Chondrocyte (in vitro differentiated cells): Measurements from ENCODE around the gene HAUS6. TPM values are rescaled to one million over a fixed set of nuclear protein-coding genes. Genes with fewer than 3 reads are reported as not detected.
A peak's percentile ranks its signal among the peaks of the same experiment; 100 is the strongest.
"Not testable (repeated sequence)": the region's sequence is repeated elsewhere in the genome, so short reads cannot be mapped to it uniquely, and the experiment has no call there.

Experiments
- DNase-seq: peaks from one replicate; pipeline ENCODE4 v3.0.0; 2021; ENCODE audit warnings: mixed read lengths, low spot score
- H3K27ac Mint-ChIP-seq: one replicate; pipeline ENCODE4 v1.8.0; 2021; ENCODE audit warnings: mild to moderate bottlenecking, moderate library complexity, mixed read lengths; ENCODE audit not compliant: unreplicated experiment
- H3K27me3 Mint-ChIP-seq: 2 replicates; pipeline ENCODE4 v1.8.0; 2021; ENCODE audit warnings: low read depth, mixed read lengths
- H3K36me3 Mint-ChIP-seq: 2 replicates; pipeline ENCODE4 v1.8.0; 2021; ENCODE audit warnings: low read depth, mixed read lengths
- H3K4me1 Mint-ChIP-seq: 2 replicates; pipeline ENCODE4 v1.8.0; 2021; ENCODE audit warnings: low read depth, mild to moderate bottlenecking, mixed read lengths
- H3K4me3 Mint-ChIP-seq: one replicate; pipeline ENCODE4 v1.8.0; 2021; ENCODE audit warnings: mild to moderate bottlenecking, moderate library complexity, mixed read lengths; ENCODE audit not compliant: unreplicated experiment
- H3K9me3 Mint-ChIP-seq: 2 replicates; pipeline ENCODE4 v1.8.0; 2021; ENCODE audit warnings: low read depth, mixed read lengths
- CTCF ChIP-seq: fragments of 200-600 bp; sonication (generic); IDR thresholded peaks from 2 replicates; pipeline ENCODE4 v1.5.0; 2021; ENCODE audit warnings: antibody characterized with exemption, mild to moderate bottlenecking, moderate library complexity
- total RNA-seq: library from RNA; stranded (reverse); gene quantifications from 3 replicates; pipeline ENCODE4 v1.2.1, GENCODE V29; 2021

HAUS6 gene
- total RNA-seq, 1 donor from 2014 or later, result 6.1 TPM

DNA sequence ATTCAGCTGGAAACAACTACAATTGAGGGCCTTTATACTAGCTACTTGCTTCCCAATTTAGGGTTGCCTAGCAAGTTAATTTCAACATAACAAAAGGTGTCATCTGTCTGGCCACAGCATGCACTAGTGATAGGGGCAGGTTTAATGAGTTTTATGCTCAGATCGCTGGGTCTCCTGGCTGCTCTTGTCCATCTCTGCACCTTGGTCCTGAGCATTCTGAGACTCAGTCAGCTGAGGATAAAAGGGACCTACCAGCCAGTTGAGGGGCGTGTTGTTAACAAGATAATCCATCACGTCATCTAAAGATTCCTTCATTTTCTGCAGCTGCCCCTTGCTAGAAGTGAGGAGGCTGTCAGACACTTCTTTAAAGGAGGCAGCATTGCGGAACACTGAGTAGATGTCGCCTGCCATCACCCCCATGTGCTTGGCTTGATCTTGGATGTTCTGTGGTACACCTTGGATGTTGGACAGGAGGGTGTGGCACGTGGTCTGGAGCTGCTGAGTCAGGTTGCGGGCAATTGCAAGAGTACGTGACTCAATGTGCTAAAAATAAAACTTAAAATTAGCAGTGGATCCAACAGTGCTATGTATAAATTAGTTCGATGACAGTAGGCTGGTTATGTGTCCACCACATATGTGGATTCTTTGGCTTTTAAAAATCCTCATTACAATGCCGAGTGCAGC is 13.5 kb upstream of the HAUS6 start:
- Mint-ChIP-seq H3K36me3 (peaks cover 42% of the 10 kb centered on the region), H3K9me3 (no peaks in the 10 kb centered on the region), H3K4me1 (peaks cover 36% of the 10 kb centered on the region), H3K4me3 (no peak overlapping the region), H3K27me3 (no peaks in the 10 kb centered on the region), H3K27ac (peak overlapping the region; percentile 43)
- no peak for TF ChIP-seq CTCF
- DNase-seq, result no peak

- TF ChIP-seq CTCF, result no peak
- Mint-ChIP-seq H3K27ac (no peak overlapping the region), H3K36me3 (peaks cover 34% of the 10 kb centered on the region), H3K9me3 (no peaks in the 10 kb centered on the region), H3K4me1 (peaks cover 32% of the 10 kb centered on the region), H3K4me3 (no peak overlapping the region), H3K27me3 (no peaks in the 10 kb centered on the region)
- DNase-seq, result no peak
Measured at GRCh38 chr9:19114680-19115270, 12.1 kb upstream of the HAUS6 start.

DNA sequence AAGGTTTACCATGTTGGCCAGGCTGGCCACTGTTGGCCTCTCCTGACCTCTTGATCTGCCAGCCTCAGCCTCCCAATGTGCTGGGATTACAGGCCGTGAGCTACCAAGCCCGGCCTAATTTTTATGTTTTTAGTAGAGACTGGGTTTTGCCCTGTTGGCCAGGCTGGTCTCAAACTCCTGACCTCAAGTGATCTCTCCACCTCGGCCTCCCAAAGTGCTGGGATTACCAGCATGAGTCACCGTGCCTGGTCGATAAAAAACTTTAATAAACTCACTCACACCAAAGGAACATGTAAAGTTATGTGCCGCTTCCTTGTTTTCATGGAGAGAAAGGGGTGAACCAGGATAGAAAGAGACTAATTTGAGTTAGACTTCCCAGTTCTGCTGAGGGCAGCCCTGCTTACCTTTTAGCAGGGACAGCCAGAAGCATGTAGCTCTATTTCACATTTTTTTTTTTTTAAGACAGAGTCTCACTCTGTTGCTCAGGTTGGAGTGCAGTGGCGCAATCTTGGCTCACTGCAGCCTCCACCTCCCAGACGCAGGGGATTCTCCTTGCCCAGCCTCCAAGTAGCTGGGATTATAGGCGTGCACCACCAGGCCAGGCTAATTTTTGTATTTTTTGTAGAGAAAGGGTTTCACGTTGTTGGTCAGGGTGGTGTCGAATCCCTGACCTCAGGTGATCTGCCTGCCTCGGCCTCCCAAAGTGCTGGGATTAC is 11.4 kb upstream of the HAUS6 start:
- H3K4me1 Mint-ChIP-seq, result peaks cover 25% of the 10 kb centered on the region
- H3K36me3 Mint-ChIP-seq, result peaks cover 29% of the 10 kb centered on the region
- H3K27me3 Mint-ChIP-seq, result no peaks in the 10 kb centered on the region
- H3K27ac Mint-ChIP-seq, result no peak overlapping the region
- DNase-seq, result no peak
- H3K9me3 Mint-ChIP-seq, result no peaks in the 10 kb centered on the region
- no peak for TF ChIP-seq CTCF
- H3K4me3 Mint-ChIP-seq, result no peak overlapping the region

GRCh38 chr9:19113064-19113611 is 10.4 kb upstream of the HAUS6 start:
- not testable (repeated sequence) for H3K4me3 Mint-ChIP-seq, DNase-seq, H3K27me3 Mint-ChIP-seq, H3K9me3 Mint-ChIP-seq, H3K27ac Mint-ChIP-seq
- H3K4me1 Mint-ChIP-seq, result peaks cover 17% of the 10 kb centered on the region
- peaks cover 21% of the 10 kb centered on the region for H3K36me3 Mint-ChIP-seq

- no peaks in the 10 kb centered on the region for H3K9me3 Mint-ChIP-seq
- no peaks in the 10 kb centered on the region for H3K36me3 Mint-ChIP-seq
- no peak for TF ChIP-seq CTCF
- peaks cover 1% of the 10 kb centered on the region for H3K4me1 Mint-ChIP-seq
- DNase-seq, result no peak
- H3K27me3 Mint-ChIP-seq, result no peaks in the 10 kb centered on the region
- no peak overlapping the region for H3K27ac Mint-ChIP-seq
- no peak overlapping the region for H3K4me3 Mint-ChIP-seq
Measured at GRCh38 chr9:19108038-19108437, 5.3 kb upstream of the HAUS6 start.
